SK-N-SH treated with all-trans-retinoic acid at 6 μM for 48 hours (cell line): ENCODE data around the gene IQSEC3.

Experiments used
- ATAC-seq: fragments of 200-7000 bp; cut with Tn5 transposase; 3 replicates; pipeline ENCODE4 v1.9.1; 2020; ENCODE audit warnings: mild to moderate bottlenecking, moderate library complexity
- ARNTL ChIP-seq: fragments of 450-650 bp; formaldehyde crosslinking; IDR thresholded peaks from 2 replicates; pipeline ENCODE4 v1.5.0; 2020; ENCODE audit warnings: low read depth, mild to moderate bottlenecking, moderate library complexity, borderline replicate concordance
- BACH2 ChIP-seq: fragments of 250-450 bp; sonication (Bioruptor Pico); IDR thresholded peaks from 2 replicates; pipeline ENCODE4 v1.9.0; 2021; ENCODE audit warnings: mild to moderate bottlenecking, borderline replicate concordance
- CREB5 ChIP-seq: fragments of 250-450 bp; sonication (Bioruptor Pico); IDR thresholded peaks from 2 replicates; pipeline ENCODE4 v1.5.1; 2020; ENCODE audit warnings: low read depth, mild to moderate bottlenecking, moderate library complexity
- CSDC2 ChIP-seq: fragments of 250-450 bp; sonication (Bioruptor Pico); IDR thresholded peaks from 2 replicates; pipeline ENCODE4 v1.5.0; 2020; ENCODE audit warnings: mild to moderate bottlenecking, moderate library complexity
- ESRRG ChIP-seq: fragments of 250-450 bp; sonication (Bioruptor Pico); IDR thresholded peaks from 2 replicates; pipeline ENCODE4 v1.6.1; 2021; ENCODE audit warnings: mild to moderate bottlenecking
- GLIS3 ChIP-seq: fragments of 250-450 bp; sonication (Bioruptor Pico); IDR thresholded peaks from 2 replicates; pipeline ENCODE4 v1.5.0; 2020; ENCODE audit warnings: mild to moderate bottlenecking, moderate library complexity
- ISL1 ChIP-seq: fragments of 250-450 bp; sonication (Bioruptor Pico); IDR thresholded peaks from 2 replicates; pipeline ENCODE4 v2.1.2; 2022; ENCODE audit warnings: mild to moderate bottlenecking, moderate library complexity
- OSR1 ChIP-seq: fragments of 250-450 bp; sonication (Bioruptor Pico); IDR thresholded peaks from 2 replicates; pipeline ENCODE4 v1.8.0; 2022; ENCODE audit warnings: moderate library complexity, mild to moderate bottlenecking, inconsistent platforms
- PATZ1 ChIP-seq: fragments of 250-450 bp; sonication (Bioruptor Pico); IDR thresholded peaks from 2 replicates; pipeline ENCODE4 v1.8.0; 2020; ENCODE audit warnings: mild to moderate bottlenecking, moderate library complexity, borderline replicate concordance
- POU6F1 ChIP-seq: fragments of 250-450 bp; sonication (Bioruptor Pico); IDR thresholded peaks from 2 replicates; pipeline ENCODE4 v1.8.0; 2021; ENCODE audit warnings: low read depth, mild to moderate bottlenecking, moderate library complexity, borderline replicate concordance
- PPARA ChIP-seq: fragments of 250-450 bp; sonication (Bioruptor Pico); IDR thresholded peaks from 2 replicates; pipeline ENCODE4 v1.5.0; 2020; ENCODE audit warnings: mild to moderate bottlenecking, borderline replicate concordance
- RARB ChIP-seq: fragments of 250-450 bp; sonication (Bioruptor Pico); IDR thresholded peaks from 2 replicates; pipeline ENCODE4 v1.8.0; 2021; ENCODE audit warnings: mild to moderate bottlenecking, moderate library complexity
- SNAI2 ChIP-seq: fragments of 250-450 bp; sonication (Bioruptor Pico); IDR thresholded peaks from 2 replicates; pipeline ENCODE4 v1.5.0; 2020; ENCODE audit warnings: mild to moderate bottlenecking, moderate library complexity
- TCF4 ChIP-seq: fragments of 250-450 bp; sonication (Bioruptor Pico); IDR thresholded peaks from 2 replicates; pipeline ENCODE4 v1.8.0; 2021; ENCODE audit warnings: mild to moderate bottlenecking, moderate library complexity, borderline replicate concordance
- TOX ChIP-seq: fragments of 250-450 bp; sonication (Bioruptor Pico); IDR thresholded peaks from 2 replicates; pipeline ENCODE4 v1.8.0; 2021; ENCODE audit warnings: mild to moderate bottlenecking, moderate library complexity, borderline replicate concordance
- ZC3H10 ChIP-seq: fragments of 250-450 bp; sonication (Bioruptor Pico); IDR thresholded peaks from 2 replicates; pipeline ENCODE4 v1.5.1; 2021; ENCODE audit warnings: mild to moderate bottlenecking, moderate library complexity
- ZFP3 ChIP-seq: fragments of 250-450 bp; sonication (Bioruptor Pico); IDR thresholded peaks from 2 replicates; pipeline ENCODE4 v1.5.0; 2020; ENCODE audit warnings: mild to moderate bottlenecking, moderate library complexity
- ZFP30 ChIP-seq: fragments of 450-650 bp; formaldehyde crosslinking; IDR thresholded peaks from 2 replicates; pipeline ENCODE4 v1.5.0; 2022; ENCODE audit warnings: mild to moderate bottlenecking, moderate library complexity
- ZNF565 ChIP-seq: fragments of 450-650 bp; formaldehyde crosslinking; conservative IDR thresholded peaks from 2 replicates; pipeline ENCODE4 v1.5.0; 2020; ENCODE audit warnings: low read depth, mild to moderate bottlenecking, moderate library complexity
- ZNF70 ChIP-seq: fragments of 450-650 bp; formaldehyde crosslinking; IDR thresholded peaks from 2 replicates; pipeline ENCODE4 v1.5.0; 2020; ENCODE audit warnings: mild to moderate bottlenecking, moderate library complexity
- ZNF8 ChIP-seq: fragments of 450-650 bp; formaldehyde crosslinking; IDR thresholded peaks from 2 replicates; pipeline ENCODE4 v1.5.0; 2020; ENCODE audit warnings: mild to moderate bottlenecking, moderate library complexity

The IQSEC3 gene

GRCh38 chr12:115960-116915 lies 49.7 kb downstream of the IQSEC3 start:
- TF ChIP-seq GLIS3 (CRISPR knock-in tag), result no peak
- no peak for TF ChIP-seq PATZ1 (CRISPR knock-in tag)
- TF ChIP-seq ZFP30 (CRISPR knock-in tag), result no peak
- TF ChIP-seq BACH2, result no peak
- no peak for TF ChIP-seq PPARA (CRISPR knock-in tag)
- TF ChIP-seq ZNF70 (CRISPR knock-in tag), result no peak
- no peak for TF ChIP-seq TOX (CRISPR knock-in tag)
- no peak for TF ChIP-seq ZNF8 (CRISPR knock-in tag)
- no peak for TF ChIP-seq ESRRG (CRISPR knock-in tag)
- ATAC-seq, result no peak

GRCh38 chr12:117311-117710 lies 50.7 kb downstream of the IQSEC3 start:
- ATAC-seq, result no peak
- TF ChIP-seq TCF4 (no peak), ARNTL (CRISPR knock-in tag) (no peak), ZFP3 (CRISPR knock-in tag) (no peak), ZNF8 (CRISPR knock-in tag) (no peak), ZNF565 (CRISPR knock-in tag) (no peak), ISL1 (CRISPR knock-in tag) (no peak), SNAI2 (CRISPR knock-in tag) (no peak), RARB (CRISPR knock-in tag) (no peak), CREB5 (no peak), GLIS3 (CRISPR knock-in tag) (no peak), CSDC2 (no peak), ESRRG (CRISPR knock-in tag) (no peak), ZFP30 (CRISPR knock-in tag) (no peak), ZC3H10 (CRISPR knock-in tag) (no peak), POU6F1 (no peak), ZNF70 (CRISPR knock-in tag) (no peak)
- TF ChIP-seq, all 23 proteins: peak for 0

GRCh38 chr12:117816-118345 lies 51.3 kb downstream of the IQSEC3 start:
- no peak for ATAC-seq
- no peak for TF ChIP-seq TOX (CRISPR knock-in tag)
- no peak for TF ChIP-seq ZNF8 (CRISPR knock-in tag)
- no peak for TF ChIP-seq CSDC2
- TF ChIP-seq ARNTL (CRISPR knock-in tag), result no peak
- no peak for TF ChIP-seq ZFP30 (CRISPR knock-in tag)

- no peak for ATAC-seq
- TF ChIP-seq PATZ1 (CRISPR knock-in tag), result no peak
- TF ChIP-seq OSR1 (CRISPR knock-in tag), result no peak
Measured at GRCh38 chr12:118591-118990, 52.0 kb downstream of the IQSEC3 start.
